HEK293 (cell line): ENCODE measurements around the gene CFAP47.

Experiments
- PRDM1 ChIP-seq: fragments of 450-650 bp; formaldehyde crosslinking; IDR thresholded peaks from 2 replicates; pipeline ENCODE4; 2016; ENCODE audit warnings: missing biosample characterization, missing genetic modification characterization
- YY1 ChIP-seq: fragments of 450-650 bp; formaldehyde crosslinking; IDR thresholded peaks from 2 replicates; pipeline ENCODE4 v1.5.1; 2018; ENCODE audit warnings: missing biosample characterization, missing genetic modification characterization
- ZBTB7A ChIP-seq: fragments of 450-650 bp; formaldehyde crosslinking; IDR thresholded peaks from 2 replicates; pipeline ENCODE4 v1.5.1; 2016; ENCODE audit warnings: low read depth, missing biosample characterization, missing genetic modification characterization
- ZNF10 ChIP-seq: fragments of 450-650 bp; formaldehyde crosslinking; IDR thresholded peaks from 2 replicates; pipeline ENCODE4 v1.5.1; 2017; ENCODE audit warnings: missing biosample characterization, missing genetic modification characterization
- ZNF274 ChIP-seq, 2 experiments: fragments of 200-500 bp in 1 of 2; fragments of 450-650 bp in 1 of 2; sonication (Bioruptor generic) in 1 of 2; formaldehyde crosslinking in 1 of 2; IDR thresholded peaks; 2 replicates each; pipeline versions ENCODE4 v1.5.1 to v1.6.1; 2014 to 2016; ENCODE audit warnings: borderline replicate concordance in 1 of 2, inconsistent platforms in 1 of 2, low read length in 1 of 2, missing biosample characterization in 1 of 2, missing genetic modification characterization in 1 of 2
- ZNF292 ChIP-seq: fragments of 450-650 bp; formaldehyde crosslinking; IDR thresholded peaks from 2 replicates; pipeline ENCODE4 v1.5.1; 2016; ENCODE audit warnings: low read depth, missing biosample characterization, missing genetic modification characterization, borderline replicate concordance
- ZNF354C ChIP-seq: fragments of 450-650 bp; formaldehyde crosslinking; IDR thresholded peaks from 2 replicates; pipeline ENCODE4 v1.5.1; 2016; ENCODE audit warnings: missing biosample characterization, missing genetic modification characterization, low read depth, borderline replicate concordance
- ZNF366 ChIP-seq: fragments of 450-650 bp; formaldehyde crosslinking; conservative IDR thresholded peaks from 2 replicates; pipeline ENCODE4 v1.5.1; 2016; ENCODE audit warnings: missing biosample characterization, missing genetic modification characterization
- ZNF677 ChIP-seq: fragments of 450-650 bp; IDR thresholded peaks from 2 replicates; pipeline ENCODE4 v1.5.0; 2018; ENCODE audit warnings: missing biosample characterization, mild to moderate bottlenecking, missing genetic modification characterization, moderate library complexity
- ZSCAN30 ChIP-seq: fragments of 450-650 bp; IDR thresholded peaks from 2 replicates; pipeline ENCODE4 v1.5.1; 2018; ENCODE audit warnings: missing biosample characterization, mild to moderate bottlenecking, missing genetic modification characterization, moderate library complexity
- TF ChIP-seq, protein P1 (sequence below): fragments of 450-650 bp; IDR thresholded peaks from 2 replicates; pipeline ENCODE4 v1.5.1; 2018; ENCODE audit warnings: missing biosample characterization, missing genetic modification characterization
- TF ChIP-seq, protein P2 (sequence below): fragments of 450-650 bp; formaldehyde crosslinking; IDR thresholded peaks from 2 replicates; pipeline ENCODE4 v1.5.1; 2016; ENCODE audit warnings: missing biosample characterization, missing genetic modification characterization
- TF ChIP-seq, protein P3 (sequence below): sonication (generic); formaldehyde crosslinking; IDR thresholded peaks from 2 replicates; pipeline ENCODE4 v1.8.1; 2022; ENCODE audit warnings: mild to moderate bottlenecking, moderate library complexity, missing genetic modification reagents
- TF ChIP-seq, protein P4 (sequence below): fragments of 450-650 bp; formaldehyde crosslinking; IDR thresholded peaks from 2 replicates; pipeline ENCODE4 v1.5.1; 2016; ENCODE audit warnings: missing biosample characterization, missing genetic modification characterization

DNA sequence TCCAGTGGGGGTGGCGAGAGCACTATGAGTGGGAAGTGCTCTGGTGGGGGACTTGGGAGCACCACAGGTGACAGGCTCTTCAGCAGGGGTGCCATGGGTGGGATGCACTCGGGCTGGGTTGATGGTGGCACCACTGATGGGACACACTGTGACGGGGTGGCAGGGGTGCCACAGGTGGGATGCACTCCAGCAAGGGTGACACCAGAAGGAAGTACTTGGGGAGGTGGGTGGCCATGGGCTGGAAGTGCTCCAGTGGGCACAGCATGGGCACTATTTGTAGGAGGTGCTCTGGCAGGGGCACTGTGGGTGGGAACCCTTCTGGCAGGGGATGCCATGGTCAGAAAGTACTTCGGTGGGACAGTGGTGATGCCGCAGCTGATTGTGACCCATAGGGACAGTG, 346.6 kb downstream of the CFAP47 start:
- TF ChIP-seq, protein P1, sequence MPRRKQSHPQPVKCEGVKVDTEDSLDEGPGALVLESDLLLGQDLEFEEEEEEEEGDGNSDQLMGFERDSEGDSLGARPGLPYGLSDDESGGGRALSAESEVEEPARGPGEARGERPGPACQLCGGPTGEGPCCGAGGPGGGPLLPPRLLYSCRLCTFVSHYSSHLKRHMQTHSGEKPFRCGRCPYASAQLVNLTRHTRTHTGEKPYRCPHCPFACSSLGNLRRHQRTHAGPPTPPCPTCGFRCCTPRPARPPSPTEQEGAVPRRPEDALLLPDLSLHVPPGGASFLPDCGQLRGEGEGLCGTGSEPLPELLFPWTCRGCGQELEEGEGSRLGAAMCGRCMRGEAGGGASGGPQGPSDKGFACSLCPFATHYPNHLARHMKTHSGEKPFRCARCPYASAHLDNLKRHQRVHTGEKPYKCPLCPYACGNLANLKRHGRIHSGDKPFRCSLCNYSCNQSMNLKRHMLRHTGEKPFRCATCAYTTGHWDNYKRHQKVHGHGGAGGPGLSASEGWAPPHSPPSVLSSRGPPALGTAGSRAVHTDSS: no peak
- no peak for TF ChIP-seq ZBTB7A (tag by site-specific recombination)
- TF ChIP-seq ZNF292 (tag by site-specific recombination): no peak
- TF ChIP-seq PRDM1: no peak
- TF ChIP-seq, protein P2, sequence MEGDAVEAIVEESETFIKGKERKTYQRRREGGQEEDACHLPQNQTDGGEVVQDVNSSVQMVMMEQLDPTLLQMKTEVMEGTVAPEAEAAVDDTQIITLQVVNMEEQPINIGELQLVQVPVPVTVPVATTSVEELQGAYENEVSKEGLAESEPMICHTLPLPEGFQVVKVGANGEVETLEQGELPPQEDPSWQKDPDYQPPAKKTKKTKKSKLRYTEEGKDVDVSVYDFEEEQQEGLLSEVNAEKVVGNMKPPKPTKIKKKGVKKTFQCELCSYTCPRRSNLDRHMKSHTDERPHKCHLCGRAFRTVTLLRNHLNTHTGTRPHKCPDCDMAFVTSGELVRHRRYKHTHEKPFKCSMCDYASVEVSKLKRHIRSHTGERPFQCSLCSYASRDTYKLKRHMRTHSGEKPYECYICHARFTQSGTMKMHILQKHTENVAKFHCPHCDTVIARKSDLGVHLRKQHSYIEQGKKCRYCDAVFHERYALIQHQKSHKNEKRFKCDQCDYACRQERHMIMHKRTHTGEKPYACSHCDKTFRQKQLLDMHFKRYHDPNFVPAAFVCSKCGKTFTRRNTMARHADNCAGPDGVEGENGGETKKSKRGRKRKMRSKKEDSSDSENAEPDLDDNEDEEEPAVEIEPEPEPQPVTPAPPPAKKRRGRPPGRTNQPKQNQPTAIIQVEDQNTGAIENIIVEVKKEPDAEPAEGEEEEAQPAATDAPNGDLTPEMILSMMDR (tag by site-specific recombination): no peak
- TF ChIP-seq ZNF10 (tag by site-specific recombination): no peak
- TF ChIP-seq YY1 (tag by site-specific recombination): no peak
- TF ChIP-seq ZSCAN30 (tag by site-specific recombination): no peak
- no peak for TF ChIP-seq ZNF677 (tag by site-specific recombination)
- TF ChIP-seq, protein P3, sequence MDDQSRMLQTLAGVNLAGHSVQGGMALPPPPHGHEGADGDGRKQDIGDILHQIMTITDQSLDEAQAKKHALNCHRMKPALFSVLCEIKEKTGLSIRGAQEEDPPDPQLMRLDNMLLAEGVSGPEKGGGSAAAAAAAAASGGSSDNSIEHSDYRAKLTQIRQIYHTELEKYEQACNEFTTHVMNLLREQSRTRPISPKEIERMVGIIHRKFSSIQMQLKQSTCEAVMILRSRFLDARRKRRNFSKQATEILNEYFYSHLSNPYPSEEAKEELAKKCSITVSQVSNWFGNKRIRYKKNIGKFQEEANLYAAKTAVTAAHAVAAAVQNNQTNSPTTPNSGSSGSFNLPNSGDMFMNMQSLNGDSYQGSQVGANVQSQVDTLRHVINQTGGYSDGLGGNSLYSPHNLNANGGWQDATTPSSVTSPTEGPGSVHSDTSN (CRISPR knock-in tag): no peak
- TF ChIP-seq ZNF366 (tag by site-specific recombination): no peak
- no peak for TF ChIP-seq ZNF274 (IDR thresholded peaks at IDR 0.05; ENCODE audit: low read length)
- TF ChIP-seq ZNF274 (tag by site-specific recombination; IDR thresholded peaks at IDR 0.05; ENCODE audit: borderline replicate concordance): no peak
- no peak for TF ChIP-seq ZNF354C
- TF ChIP-seq, protein P4, sequence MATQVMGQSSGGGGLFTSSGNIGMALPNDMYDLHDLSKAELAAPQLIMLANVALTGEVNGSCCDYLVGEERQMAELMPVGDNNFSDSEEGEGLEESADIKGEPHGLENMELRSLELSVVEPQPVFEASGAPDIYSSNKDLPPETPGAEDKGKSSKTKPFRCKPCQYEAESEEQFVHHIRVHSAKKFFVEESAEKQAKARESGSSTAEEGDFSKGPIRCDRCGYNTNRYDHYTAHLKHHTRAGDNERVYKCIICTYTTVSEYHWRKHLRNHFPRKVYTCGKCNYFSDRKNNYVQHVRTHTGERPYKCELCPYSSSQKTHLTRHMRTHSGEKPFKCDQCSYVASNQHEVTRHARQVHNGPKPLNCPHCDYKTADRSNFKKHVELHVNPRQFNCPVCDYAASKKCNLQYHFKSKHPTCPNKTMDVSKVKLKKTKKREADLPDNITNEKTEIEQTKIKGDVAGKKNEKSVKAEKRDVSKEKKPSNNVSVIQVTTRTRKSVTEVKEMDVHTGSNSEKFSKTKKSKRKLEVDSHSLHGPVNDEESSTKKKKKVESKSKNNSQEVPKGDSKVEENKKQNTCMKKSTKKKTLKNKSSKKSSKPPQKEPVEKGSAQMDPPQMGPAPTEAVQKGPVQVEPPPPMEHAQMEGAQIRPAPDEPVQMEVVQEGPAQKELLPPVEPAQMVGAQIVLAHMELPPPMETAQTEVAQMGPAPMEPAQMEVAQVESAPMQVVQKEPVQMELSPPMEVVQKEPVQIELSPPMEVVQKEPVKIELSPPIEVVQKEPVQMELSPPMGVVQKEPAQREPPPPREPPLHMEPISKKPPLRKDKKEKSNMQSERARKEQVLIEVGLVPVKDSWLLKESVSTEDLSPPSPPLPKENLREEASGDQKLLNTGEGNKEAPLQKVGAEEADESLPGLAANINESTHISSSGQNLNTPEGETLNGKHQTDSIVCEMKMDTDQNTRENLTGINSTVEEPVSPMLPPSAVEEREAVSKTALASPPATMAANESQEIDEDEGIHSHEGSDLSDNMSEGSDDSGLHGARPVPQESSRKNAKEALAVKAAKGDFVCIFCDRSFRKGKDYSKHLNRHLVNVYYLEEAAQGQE (tag by site-specific recombination): no peak
